Keratinocyte (primary cell): ENCODE data around the gene HSP90AA1.

Source experiments
- EZH2 ChIP-seq: IDR thresholded peaks from one replicate; pipeline ENCODE4 v1.6.1; 2012; ENCODE audit warnings: inconsistent platforms, mild to moderate bottlenecking, low read length, moderate library complexity
- TF ChIP-seq, protein P1 (sequence below), 3 experiments: IDR thresholded peaks in 1 of 3; conservative IDR thresholded peaks in 1 of 3; optimal IDR thresholded peaks in 1 of 3; 2 replicates in 2 of 3; 3 replicates in 1 of 3; pipeline versions ENCODE3 to v1.5.1; 2011; ENCODE audit warnings: low read length in 3 of 3, mild to moderate bottlenecking in 3 of 3, moderate library complexity in 2 of 3, control low read depth in 1 of 3, inconsistent platforms in 1 of 3; ENCODE audit not compliant: insufficient read depth in 2 of 3; ENCODE audit errors: extremely low read depth in 1 of 3

DNA sequence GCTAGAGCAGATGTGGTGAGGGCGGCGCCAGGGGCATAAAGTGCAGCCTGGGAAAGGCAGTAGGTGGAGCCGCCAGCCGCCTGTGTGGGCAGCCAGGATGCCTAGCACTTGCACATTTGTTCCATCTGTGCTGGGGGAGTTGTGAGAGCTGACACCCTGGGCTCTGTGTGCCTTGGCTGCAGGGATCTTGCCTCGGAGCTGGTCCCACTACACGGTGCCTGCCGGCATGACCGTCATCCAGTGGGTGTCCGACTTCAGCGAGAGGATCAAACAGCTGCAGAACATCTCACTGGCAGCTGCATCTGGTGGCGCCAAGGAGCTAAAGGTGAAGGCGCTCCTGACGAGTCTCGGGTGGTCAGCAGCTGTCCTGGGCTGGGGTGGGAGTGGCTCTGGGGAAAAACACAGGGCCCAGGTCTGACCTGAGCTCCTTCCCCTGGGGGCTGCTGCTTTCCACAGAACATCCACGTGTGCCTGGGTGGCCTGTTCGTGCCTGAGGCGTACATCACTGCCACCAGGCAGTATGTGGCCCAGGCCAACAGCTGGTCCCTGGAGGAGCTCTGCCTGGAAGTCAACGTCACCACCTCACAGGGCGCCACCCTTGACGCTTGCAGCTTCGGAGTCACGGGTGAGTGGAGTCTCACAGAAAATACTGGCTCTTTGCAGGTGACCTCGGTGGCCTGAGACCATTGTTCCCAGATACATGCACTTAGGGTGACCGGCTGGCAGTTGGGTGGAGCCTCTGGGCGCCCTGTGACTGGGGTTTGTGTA lies 37.4 kb downstream of the HSP90AA1 start:
- TF ChIP-seq, protein P1, sequence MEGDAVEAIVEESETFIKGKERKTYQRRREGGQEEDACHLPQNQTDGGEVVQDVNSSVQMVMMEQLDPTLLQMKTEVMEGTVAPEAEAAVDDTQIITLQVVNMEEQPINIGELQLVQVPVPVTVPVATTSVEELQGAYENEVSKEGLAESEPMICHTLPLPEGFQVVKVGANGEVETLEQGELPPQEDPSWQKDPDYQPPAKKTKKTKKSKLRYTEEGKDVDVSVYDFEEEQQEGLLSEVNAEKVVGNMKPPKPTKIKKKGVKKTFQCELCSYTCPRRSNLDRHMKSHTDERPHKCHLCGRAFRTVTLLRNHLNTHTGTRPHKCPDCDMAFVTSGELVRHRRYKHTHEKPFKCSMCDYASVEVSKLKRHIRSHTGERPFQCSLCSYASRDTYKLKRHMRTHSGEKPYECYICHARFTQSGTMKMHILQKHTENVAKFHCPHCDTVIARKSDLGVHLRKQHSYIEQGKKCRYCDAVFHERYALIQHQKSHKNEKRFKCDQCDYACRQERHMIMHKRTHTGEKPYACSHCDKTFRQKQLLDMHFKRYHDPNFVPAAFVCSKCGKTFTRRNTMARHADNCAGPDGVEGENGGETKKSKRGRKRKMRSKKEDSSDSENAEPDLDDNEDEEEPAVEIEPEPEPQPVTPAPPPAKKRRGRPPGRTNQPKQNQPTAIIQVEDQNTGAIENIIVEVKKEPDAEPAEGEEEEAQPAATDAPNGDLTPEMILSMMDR (optimal IDR thresholded peaks at IDR 0.05 in 1 of 3, IDR thresholded peaks at IDR 0.05 in 1 of 3, conservative IDR thresholded peaks at IDR 0.05 in 1 of 3; ENCODE audit: extremely low read depth in 1 of 3, insufficient read depth in 2 of 3, low read length in 3 of 3) = no peak
- TF ChIP-seq EZH2 = no peak
